GM23248 (cell line): ENCODE results near the gene PCDHGB3. TPM values are rescaled to one million over a fixed set of nuclear protein-coding genes. Genes with fewer than 3 reads are reported as not detected.
"Not testable (repeated sequence)": the region's sequence is repeated elsewhere in the genome, so short reads cannot be mapped to it uniquely, and the experiment has no call there.

Experiments
- DNase-seq: peaks from one replicate; pipeline ENCODE4 v3.0.0-alpha.2; 2015
- H2AFZ ChIP-seq: fragments of 200-600 bp; sonication (generic); 2 replicates; pipeline ENCODE4 v1.6.1; 2016; ENCODE audit warnings: antibody characterized with exemption
- H3F3A ChIP-seq: fragments of 200-600 bp; sonication (generic); 2 replicates; pipeline ENCODE4 v1.6.1; 2016; ENCODE audit warnings: mild to moderate bottlenecking, antibody characterized with exemption, mixed run types; ENCODE audit not compliant: insufficient read depth
- H3K27ac ChIP-seq: fragments of 200-600 bp; sonication (generic); 2 replicates; pipeline ENCODE4 v1.5.1; 2016; ENCODE audit warnings: mild to moderate bottlenecking
- H3K27me3 ChIP-seq: fragments of 200-600 bp; sonication (generic); replicated peaks from 2 replicates; pipeline ENCODE4 v1.6.1; 2016; ENCODE audit warnings: mild to moderate bottlenecking; ENCODE audit not compliant: insufficient read depth
- H3K36me3 ChIP-seq: fragments of 200-600 bp; sonication (generic); 2 replicates; pipeline ENCODE4 v1.6.1; 2016; ENCODE audit warnings: low read depth, mild to moderate bottlenecking
- H3K4me1 ChIP-seq: fragments of 200-600 bp; sonication (generic); 2 replicates; pipeline ENCODE4 v1.6.1; 2016; ENCODE audit warnings: mild to moderate bottlenecking; ENCODE audit not compliant: insufficient read depth
- H3K4me2 ChIP-seq: fragments of 200-600 bp; sonication (generic); one replicate; pipeline ENCODE4 v1.6.1; 2016; ENCODE audit warnings: mild to moderate bottlenecking; ENCODE audit not compliant: unreplicated experiment
- H3K4me3 ChIP-seq: fragments of 200-600 bp; sonication (generic); 2 replicates; pipeline ENCODE4 v1.5.1; 2016; ENCODE audit warnings: mild to moderate bottlenecking
- H3K79me2 ChIP-seq: fragments of 200-600 bp; sonication (generic); 2 replicates; pipeline ENCODE4 v1.6.1; 2016; ENCODE audit warnings: mild to moderate bottlenecking; ENCODE audit not compliant: insufficient read depth
- H3K9ac ChIP-seq: fragments of 200-600 bp; sonication (generic); 2 replicates; pipeline ENCODE4 v1.6.1; 2016; ENCODE audit warnings: mild to moderate bottlenecking
- H3K9me2 ChIP-seq: fragments of 200-600 bp; sonication (generic); 2 replicates; pipeline ENCODE4 v1.6.1; 2016; ENCODE audit warnings: mixed run types, mild to moderate bottlenecking, moderate library complexity; ENCODE audit not compliant: insufficient read depth
- H3K9me3 ChIP-seq: fragments of 200-600 bp; sonication (generic); one replicate; pipeline ENCODE4 v1.6.1; 2017; ENCODE audit warnings: low read depth
- H4K20me1 ChIP-seq: fragments of 200-600 bp; sonication (generic); 2 replicates; pipeline ENCODE4 v1.6.0; 2016; ENCODE audit not compliant: insufficient read depth
- EZH2 ChIP-seq: fragments of 200-600 bp; sonication (generic); IDR thresholded peaks from 2 replicates; pipeline ENCODE4 v1.6.1; 2018; ENCODE audit warnings: antibody characterized with exemption, mild to moderate bottlenecking; ENCODE audit not compliant: insufficient read depth, poor library complexity, severe bottlenecking
- EZH2phosphoT487 ChIP-seq: fragments of 200-600 bp; sonication (generic); IDR thresholded peaks from 2 replicates; pipeline ENCODE4 v1.6.1; 2018; ENCODE audit warnings: antibody characterized with exemption, moderate library complexity, mild to moderate bottlenecking, low read depth; ENCODE audit not compliant: insufficient read depth
- WGBS, 2 experiments: methylation state at CpG; one replicate each; pipeline ENCODE4 v1.1.6; 2015 to 2017; ENCODE audit warnings: low lambda C conversion rate in 2 of 2, low coverage in 1 of 2; ENCODE audit errors: missing lambda C conversion rate in 2 of 2; 5-methylcytosine and 5-hydroxymethylcytosine counted together
- in situ Hi-C: fragments of 300-500 bp; cut with MboI; formaldehyde crosslinking; loops from 2 replicates; pipeline ENCODE4 v1.15.0; 2020
- polyA plus RNA-seq: library from polyadenylated mRNA; unstranded; fragments of >200 nt; fragmentation: Nextera tagmentation; extraction: Ambion mirVana; gene quantifications from 2 replicates; pipeline ENCODE4 v1.2.1, GENCODE V29; 2016
- total RNA-seq: library from RNA; depleted of rRNA; stranded (reverse); fragments of >200 nt; shearing (Covaris generic); gene quantifications from 2 replicates; pipeline ENCODE4 v1.2.3, GENCODE V29; 2014

PCDHGB3 gene
- total and polyA plus RNA-seq, 2 experiments from 2014 or later = 0.95 to 4.0 TPM

GRCh38 chr5:141342773-141343172 is 27.3 kb upstream of the PCDHGB3 start:
- Histone ChIP-seq H4K20me1 (no peaks in the 10 kb centered on the region), H3K4me3 (0 out of 2 replicates have a peak overlapping the region, but pooled peaks have one; percentile 4), H3K27ac (no peak overlapping the region), H3K79me2 (no peaks in the 10 kb centered on the region), H3F3A (no peaks in the 10 kb centered on the region), H3K4me2 (no peak overlapping the region), H3K9me2 (no peaks in the 10 kb centered on the region), H3K4me1 (no peaks in the 10 kb centered on the region), H3K27me3 (no peaks in the 10 kb centered on the region), H3K9me3 (no peaks in the 10 kb centered on the region), H3K9ac (no peak overlapping the region), H3K36me3 (no peaks in the 10 kb centered on the region), H2AFZ (peak overlapping the region; percentile 70; the same call in 1 of the 2 replicates)
- in situ Hi-C loops = no loop called here
- no peak for DNase-seq
- TF ChIP-seq EZH2 = no peak
- WGBS, 2 experiments = 5 to 7% methylated on average over 1 of the region's 1 CpG

DNA sequence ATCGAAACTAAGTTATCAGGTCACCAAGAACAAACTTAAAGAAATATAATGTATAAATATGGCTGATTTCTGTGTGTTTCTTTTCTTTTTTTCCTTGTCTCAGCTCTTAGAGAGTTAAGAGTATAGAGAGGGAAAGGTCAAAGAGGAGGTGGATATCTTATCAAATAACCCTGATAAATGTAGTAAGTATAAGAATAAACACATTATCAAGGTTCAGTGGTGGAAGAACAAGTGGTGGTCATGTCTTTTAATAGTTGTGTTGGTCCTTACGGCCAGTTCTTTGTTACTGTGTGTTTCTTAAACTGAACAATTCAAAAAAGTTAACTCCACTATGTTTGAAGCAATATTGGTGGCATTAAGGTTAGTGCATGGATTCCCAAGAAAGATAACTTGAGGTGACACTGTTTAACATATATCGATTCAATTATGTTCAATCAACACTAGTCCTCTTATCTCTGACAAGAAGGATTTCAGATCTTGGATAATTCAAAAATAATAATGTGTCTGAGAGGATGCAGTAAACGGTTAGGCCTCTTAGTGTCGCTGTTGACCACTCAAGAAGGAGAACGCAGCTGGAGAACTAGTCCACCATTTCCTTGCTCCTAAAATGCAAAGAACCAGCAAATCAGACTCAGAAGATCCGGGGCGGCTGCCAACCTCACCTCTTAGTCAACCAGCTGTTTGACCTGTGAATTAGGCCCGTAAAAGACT is 26.6 kb upstream of the PCDHGB3 start, which contains the start of gene PCDHGA3:
Gene PCDHGA3, plus strand, starts transcription at position 588 of the 711 bp plus-strand sequence. CDS start 205 bp downstream, outside the sequence.
- Histone ChIP-seq H2AFZ (peak within 1 kb of the TSS; percentile 70), H3K79me2 (no peaks in the 10 kb centered on the region), H3K36me3 (no peaks in the 10 kb centered on the region), H4K20me1 (no peaks in the 10 kb centered on the region), H3K9me2 (no peaks in the 10 kb centered on the region), H3F3A (no peaks in the 10 kb centered on the region), H3K4me1 (no peaks in the 10 kb centered on the region), H3K9ac (peak within 1 kb of the TSS; percentile 73), H3K27ac (peak within 1 kb of the TSS; percentile 61), H3K27me3 (no peaks in the 10 kb centered on the region), H3K4me2 (peak within 1 kb of the TSS; percentile 54), H3K4me3 (peak within 1 kb of the TSS; percentile 71), H3K9me3 (no peaks in the 10 kb centered on the region)
- DNase-seq = peak; percentile 83
- WGBS, 2 experiments = 19 to 22% methylated on average over 9 of the region's 9 CpGs
- TF ChIP-seq EZH2phosphoT487 = no peak
- TF ChIP-seq EZH2 = no peak
- in situ Hi-C loops = no loop called here

- WGBS, 2 experiments = 16 to 24% methylated on average over 31 of the region's 31 CpGs
- H3K9me2 ChIP-seq = no peaks in the 10 kb centered on the region
These were observed 26.0 kb upstream of the PCDHGB3 start for GRCh38 chr5:141343953-141344463.

GRCh38 chr5:141345327-141345726 is 24.7 kb upstream of the PCDHGB3 start:
- no peaks in the 10 kb centered on the region for H3K9me3 ChIP-seq
- no peaks in the 10 kb centered on the region for H3K36me3 ChIP-seq
- no peak overlapping the region for H3K4me3 ChIP-seq
- no peaks in the 10 kb centered on the region for H3F3A ChIP-seq
- no peak overlapping the region for H3K27ac ChIP-seq
- H3K4me2 ChIP-seq = no peak overlapping the region
- no peaks in the 10 kb centered on the region for H4K20me1 ChIP-seq
- no peaks in the 10 kb centered on the region for H3K4me1 ChIP-seq
- 30 to 34% methylated on average over 20 of the region's 20 CpGs for WGBS, 2 experiments
- in situ Hi-C loops = no loop called here
- no peak for DNase-seq
- no peaks in the 10 kb centered on the region for H3K27me3 ChIP-seq
- H3K9me2 ChIP-seq = no peaks in the 10 kb centered on the region
- no peaks in the 10 kb centered on the region for H3K79me2 ChIP-seq
- no peak overlapping the region for H2AFZ ChIP-seq
- no peak for TF ChIP-seq EZH2phosphoT487
- no peak for TF ChIP-seq EZH2
- H3K9ac ChIP-seq = no peak overlapping the region

More at GRCh38 chr5:141343953-141344463, 26.0 kb upstream of the PCDHGB3 start:
- DNase-seq = no peak
- Histone ChIP-seq H3K4me2 (peak overlapping the region; percentile 54), H3K9ac (peak overlapping the region; percentile 73), H3F3A (no peaks in the 10 kb centered on the region), H4K20me1 (no peaks in the 10 kb centered on the region), H3K4me3 (peak overlapping the region; percentile 71), H3K79me2 (no peaks in the 10 kb centered on the region), H3K4me1 (no peaks in the 10 kb centered on the region), H3K9me3 (no peaks in the 10 kb centered on the region), H2AFZ (peak overlapping the region; percentile 70), H3K27me3 (no peaks in the 10 kb centered on the region), H3K36me3 (no peaks in the 10 kb centered on the region), H3K27ac (peak overlapping the region; percentile 61)
- no peak for TF ChIP-seq EZH2
- no peak for TF ChIP-seq EZH2phosphoT487
- in situ Hi-C loops = no loop called here

DNA sequence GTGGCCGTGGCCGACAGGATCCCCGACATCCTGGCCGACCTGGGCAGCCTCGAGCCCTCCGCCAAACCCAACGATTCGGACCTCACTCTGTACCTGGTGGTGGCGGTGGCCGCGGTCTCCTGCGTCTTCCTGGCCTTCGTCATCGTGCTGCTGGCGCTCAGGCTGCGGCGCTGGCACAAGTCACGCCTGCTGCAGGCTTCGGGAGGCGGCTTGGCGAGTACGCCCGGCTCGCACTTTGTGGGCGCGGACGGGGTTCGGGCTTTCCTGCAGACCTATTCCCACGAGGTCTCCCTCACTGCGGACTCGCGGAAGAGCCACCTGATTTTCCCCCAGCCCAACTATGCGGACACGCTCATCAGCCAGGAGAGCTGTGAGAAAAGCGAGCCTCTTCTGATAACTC is 24.0 kb upstream of the PCDHGB3 start:
- H4K20me1 ChIP-seq, H3K4me3 ChIP-seq, H3F3A ChIP-seq, H3K27me3 ChIP-seq, H3K36me3 ChIP-seq, H2AFZ ChIP-seq, H3K9me3 ChIP-seq, H3K79me2 ChIP-seq, H3K9me2 ChIP-seq, H3K4me2 ChIP-seq, in situ Hi-C loops, H3K4me1 ChIP-seq, H3K27ac ChIP-seq, DNase-seq, H3K9ac ChIP-seq: not testable (repeated sequence)
- 49% methylated on average over 24 to 25 of the region's 35 CpGs for WGBS, 2 experiments
